Panc1 (cell line): ENCODE data around the gene REX1BD. TPM values are rescaled to one million over a fixed set of nuclear protein-coding genes. Genes with fewer than 3 reads are reported as not detected.
"Not testable (repeated sequence)": the region's sequence is repeated elsewhere in the genome, so short reads cannot be mapped to it uniquely, and the experiment has no call there.

ENCODE experiments used
- ATAC-seq: fragments of 200-7000 bp; cut with Tn5 transposase; 2 replicates; pipeline ENCODE4 v1.9.1; 2020; ENCODE audit warnings: mild to moderate bottlenecking, moderate library complexity
- BruUV-seq: library from RNA; stranded (reverse); fragments of 400-500 nt; replicated peaks from 2 replicates; lab custom pipeline; 2021; lab: Mats Ljungman, UMichigan
- CTCF ChIA-PET: fragments of 300-600 bp; sonication (Branson Sonifier 250); formaldehyde crosslinking; loops from one replicate; lab custom pipeline; 2022; ENCODE audit warnings: antibody characterized with exemption; lab: Charles Lee
- POLR2A ChIA-PET: fragments of 300-600 bp; sonication (Branson Sonifier 250); formaldehyde crosslinking; loops from one replicate; lab custom pipeline; 2022; ENCODE audit warnings: antibody characterized with exemption; lab: Charles Lee
- DNase-seq: peaks from one replicate; pipeline ENCODE4 v3.0.0-alpha.2; 2010; ENCODE audit warnings: low read depth, low spot score
- H3K27ac ChIP-seq: 2 replicates; pipeline ENCODE4 v1.5.1; 2011; ENCODE audit warnings: mild to moderate bottlenecking, low read length, inconsistent platforms
- H3K27me3 ChIP-seq: fragments of 200-500 bp; sonication (Bioruptor generic); 2 replicates; pipeline ENCODE4 v1.6.0; 2014; ENCODE audit warnings: low read length, inconsistent platforms; ENCODE audit not compliant: control insufficient read depth, insufficient read depth
- H3K36me3 ChIP-seq: fragments of 200-500 bp; sonication (Bioruptor generic); 2 replicates; pipeline ENCODE4 v1.5.1; 2014; ENCODE audit warnings: inconsistent platforms, mild to moderate bottlenecking, low read length, moderate library complexity; ENCODE audit not compliant: control insufficient read depth, insufficient read depth
- H3K4me1 ChIP-seq: 2 replicates; pipeline ENCODE4 v1.5.1; 2011; ENCODE audit warnings: inconsistent platforms, mild to moderate bottlenecking, low read length, moderate library complexity; ENCODE audit not compliant: control insufficient read depth, insufficient read depth
- H3K4me3 ChIP-seq, 2 experiments: 2 replicates each; pipeline ENCODE4 v1.5.1; 2011 to 2012; ENCODE audit warnings: low read depth in 2 of 2, low read length in 2 of 2, mild to moderate bottlenecking in 2 of 2, inconsistent platforms in 1 of 2, moderate library complexity in 1 of 2
- H3K9me3 ChIP-seq: fragments of 200-500 bp; sonication (Bioruptor generic); 2 replicates; pipeline ENCODE4 v1.5.1; 2014; ENCODE audit warnings: low read depth, mild to moderate bottlenecking, inconsistent platforms, low read length, moderate library complexity; ENCODE audit not compliant: control insufficient read depth, insufficient read depth
- CTCF ChIP-seq: fragments of 450-650 bp; IDR thresholded peaks from 2 replicates; pipeline ENCODE4 v1.5.1; 2017; ENCODE audit warnings: mild to moderate bottlenecking
- POLR2AphosphoS5 ChIP-seq: IDR thresholded peaks from 2 replicates; pipeline ENCODE4 v1.6.1; 2012; ENCODE audit warnings: mild to moderate bottlenecking, low read depth, low read length, moderate library complexity
- REST ChIP-seq, 2 experiments: IDR thresholded peaks; 2 replicates each; pipeline ENCODE4 v1.6.1; 2011 to 2012; ENCODE audit warnings: low read depth in 2 of 2, control low read depth in 1 of 2, low read length in 1 of 2, mild to moderate bottlenecking in 1 of 2, moderate library complexity in 1 of 2; ENCODE audit not compliant: insufficient read depth in 1 of 2
- SIN3A ChIP-seq: IDR thresholded peaks from 2 replicates; pipeline ENCODE4 v1.6.1; 2012; ENCODE audit warnings: low read depth, mild to moderate bottlenecking, low read length, moderate library complexity, borderline replicate concordance; ENCODE audit not compliant: insufficient read depth
- TCF7L2 ChIP-seq: IDR thresholded peaks from 2 replicates; pipeline ENCODE4 v1.6.1; 2011; ENCODE audit warnings: mild to moderate bottlenecking, low read depth, low read length, inconsistent platforms
- in situ Hi-C: cut with HindIII; loops from 2 replicates; pipeline ENCODE4 v1.10.0; 2016; ENCODE audit warnings: low sequenced_read_pairs, low pct_unique_long_range_greater_than_20kb
- intact Hi-C: fragments of 100-400 bp; cut with micrococcal nuclease; formaldehyde crosslinking; loops from one replicate; pipeline ENCODE4 v1.10.0; 2022; ENCODE audit not compliant: unreplicated experiment
- total RNA-seq: library from RNA; stranded (reverse); gene quantifications from one replicate; pipeline ENCODE4 v1.2.1, GENCODE V29; 2021; ENCODE audit not compliant: unreplicated experiment

REX1BD gene
- total RNA-seq, 1 experiment from 2014 or later = 32.0 TPM

- Histone ChIP-seq H3K27me3 (no peaks in the 10 kb centered on the region), H3K27ac (no peak overlapping the region), H3K4me1 (no peaks in the 10 kb centered on the region), H3K4me3 (no peak overlapping the region), H3K9me3 (no peaks in the 10 kb centered on the region), H3K36me3 (no peaks in the 10 kb centered on the region; the same call in 1 of the 2 replicates)
- no TSS peak for BruUV-seq
- in situ Hi-C loops = no loop called here
- intact Hi-C loops = loop anchor here (5.0 to 10.0 kb wide), 2 partner anchors 83 to 255 kb away; no protein-coding TSS in a partner anchor
- TF ChIP-seq REST (IDR thresholded peaks at IDR 0.05; ENCODE audit: insufficient read depth in 1 of 2, low read depth in 2 of 2, low read length in 1 of 2) (no peak), TCF7L2 (no peak), SIN3A (no peak), CTCF (no peak), POLR2AphosphoS5 (no peak)
- ChIA-PET POLR2A (no interaction called here), CTCF (no interaction called here)
- ATAC-seq (no peak), DNase-seq (no peak)
Observed at GRCh38 chr19:18591735-18592385, 3.3 kb downstream of the REX1BD start.

GRCh38 chr19:18592732-18593131 lies 4.1 kb downstream of the REX1BD start:
- H3K27me3 ChIP-seq, in situ Hi-C loops, H3K27ac ChIP-seq, H3K4me1 ChIP-seq, ATAC-seq, BruUV-seq, H3K36me3 ChIP-seq, POLR2A ChIA-PET, H3K9me3 ChIP-seq, H3K4me3 ChIP-seq, DNase-seq: not testable (repeated sequence)
- CTCF ChIA-PET = interaction anchor here (0.7 kb wide), 1 partner anchor 49 kb away, joined by 4 read pairs; no protein-coding TSS in a partner anchor
- intact Hi-C loops = loop anchor here (5.0 to 10.0 kb wide), 2 partner anchors 82 to 255 kb away; no protein-coding TSS in a partner anchor
